ENCODE measurements around the gene DNAH17.

Gene DNAH17

DNA sequence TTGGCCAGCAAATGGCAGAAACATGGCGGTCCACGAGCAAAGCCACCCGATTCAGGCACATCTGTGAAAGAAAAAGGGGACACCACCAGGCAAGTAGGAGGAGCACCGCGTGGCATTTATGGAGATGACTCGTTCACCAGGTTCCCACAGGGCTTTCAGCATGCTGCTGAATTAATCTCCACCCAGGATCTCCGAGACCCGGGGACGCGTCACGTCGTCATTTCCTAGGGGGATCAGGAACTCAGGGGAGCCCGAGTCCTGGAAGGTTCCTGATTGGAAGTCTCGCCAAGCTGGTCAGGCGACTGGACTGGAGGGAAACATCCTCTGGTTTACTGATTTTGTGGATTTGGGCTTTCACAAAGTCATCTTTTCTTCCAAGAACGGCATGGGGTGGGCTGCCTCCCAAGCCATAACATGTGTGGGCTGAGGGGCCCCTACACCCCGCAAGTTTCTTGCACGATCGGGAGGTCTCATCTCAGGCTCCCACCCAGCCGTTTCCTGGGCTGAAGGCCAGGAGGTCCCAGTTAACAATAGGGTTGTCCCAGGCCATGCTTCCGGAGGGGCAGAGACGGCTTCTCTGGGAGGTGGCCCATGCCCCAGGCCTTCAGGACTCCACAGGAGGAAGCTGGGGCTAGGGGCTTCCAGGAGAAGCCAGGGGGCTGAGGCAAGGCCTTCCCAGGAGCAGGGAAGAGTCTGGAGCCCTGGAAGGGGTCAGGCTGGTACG is 645 bp downstream of the DNAH17 start:
- in situ Hi-C loops (cut with MboI; ENCODE audit: low sequenced_read_pairs, unreplicated experiment), result no loop called here
- DNase-seq (ENCODE audit: low spot score), result no peak
- TF ChIP-seq, protein P1, sequence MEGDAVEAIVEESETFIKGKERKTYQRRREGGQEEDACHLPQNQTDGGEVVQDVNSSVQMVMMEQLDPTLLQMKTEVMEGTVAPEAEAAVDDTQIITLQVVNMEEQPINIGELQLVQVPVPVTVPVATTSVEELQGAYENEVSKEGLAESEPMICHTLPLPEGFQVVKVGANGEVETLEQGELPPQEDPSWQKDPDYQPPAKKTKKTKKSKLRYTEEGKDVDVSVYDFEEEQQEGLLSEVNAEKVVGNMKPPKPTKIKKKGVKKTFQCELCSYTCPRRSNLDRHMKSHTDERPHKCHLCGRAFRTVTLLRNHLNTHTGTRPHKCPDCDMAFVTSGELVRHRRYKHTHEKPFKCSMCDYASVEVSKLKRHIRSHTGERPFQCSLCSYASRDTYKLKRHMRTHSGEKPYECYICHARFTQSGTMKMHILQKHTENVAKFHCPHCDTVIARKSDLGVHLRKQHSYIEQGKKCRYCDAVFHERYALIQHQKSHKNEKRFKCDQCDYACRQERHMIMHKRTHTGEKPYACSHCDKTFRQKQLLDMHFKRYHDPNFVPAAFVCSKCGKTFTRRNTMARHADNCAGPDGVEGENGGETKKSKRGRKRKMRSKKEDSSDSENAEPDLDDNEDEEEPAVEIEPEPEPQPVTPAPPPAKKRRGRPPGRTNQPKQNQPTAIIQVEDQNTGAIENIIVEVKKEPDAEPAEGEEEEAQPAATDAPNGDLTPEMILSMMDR (IDR thresholded peaks at IDR 0.05; ENCODE audit: borderline replicate concordance, control extremely low read depth, extremely low read depth, insufficient read depth, missing control alignments), result no peak

DNA sequence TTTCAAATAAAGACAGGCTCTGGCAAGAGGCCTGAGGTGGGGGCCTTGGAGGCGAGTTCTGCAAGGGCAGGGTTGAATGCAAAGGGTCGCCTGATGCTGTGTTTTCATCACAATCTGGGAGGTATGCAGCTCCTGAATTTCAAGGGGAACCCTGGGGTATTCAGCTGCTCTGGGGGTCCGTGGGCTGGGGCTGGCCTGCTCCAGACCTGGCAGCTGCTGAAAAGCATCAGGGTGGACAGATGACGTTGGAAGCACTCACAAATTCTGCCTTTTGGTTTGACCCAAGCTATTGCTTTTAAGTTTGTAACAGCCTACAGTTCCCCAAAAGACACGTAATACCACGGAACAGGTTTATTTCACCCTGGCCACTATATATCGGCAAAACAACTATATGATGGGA is 1.3 kb downstream of the DNAH17 start:
- in situ Hi-C loops (cut with MboI; ENCODE audit: low sequenced_read_pairs, unreplicated experiment), result no loop called here
- TF ChIP-seq, protein P1 (IDR thresholded peaks at IDR 0.05; ENCODE audit: borderline replicate concordance, control extremely low read depth, extremely low read depth, insufficient read depth, missing control alignments), result no peak
- DNase-seq (ENCODE audit: low spot score), result no peak

DNA sequence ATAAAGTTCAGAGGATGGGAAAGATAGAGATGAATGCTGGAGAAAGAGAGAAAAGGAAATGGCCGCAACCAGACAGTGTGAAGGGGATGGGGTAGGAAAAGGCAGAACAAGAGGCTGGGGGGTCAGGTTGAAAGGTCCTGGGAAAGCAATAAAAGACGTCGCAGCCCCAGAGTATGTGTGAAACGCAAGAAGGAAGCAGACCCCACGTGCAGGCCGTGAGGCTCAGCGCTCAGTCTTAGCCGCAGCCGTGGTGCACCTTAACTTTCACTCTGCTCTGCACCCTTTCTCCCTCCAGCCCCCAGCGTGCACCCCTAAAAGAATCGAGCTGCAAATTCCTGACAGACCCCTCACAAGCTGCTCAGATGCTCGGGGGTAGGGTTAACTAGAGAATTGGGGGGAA is 1.9 kb downstream of the DNAH17 start:
- TF ChIP-seq, protein P1 (IDR thresholded peaks at IDR 0.05; ENCODE audit: borderline replicate concordance, control extremely low read depth, extremely low read depth, insufficient read depth, missing control alignments), result no peak
- in situ Hi-C loops (cut with MboI; ENCODE audit: low sequenced_read_pairs, unreplicated experiment), result no loop called here
- no peak for DNase-seq (ENCODE audit: low spot score)

DNA sequence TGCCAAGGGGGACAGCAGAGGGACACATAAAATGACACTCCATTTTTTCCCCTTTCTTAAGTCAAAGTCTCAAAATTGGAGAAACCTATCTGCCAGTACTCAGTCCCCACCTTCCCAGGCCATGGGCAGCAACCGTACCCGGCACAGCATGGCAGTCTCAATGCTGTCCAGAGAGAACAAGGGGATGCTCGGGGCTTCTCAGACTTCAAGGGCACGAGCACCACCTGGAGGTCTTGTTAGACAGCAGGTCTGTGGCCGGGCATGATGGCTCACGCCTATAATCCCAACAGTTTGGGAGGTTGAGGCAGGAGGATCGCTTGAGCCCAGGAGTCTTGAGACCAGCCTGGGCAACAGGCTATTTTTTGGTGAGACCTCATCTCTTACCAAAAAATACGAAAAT is 3.2 kb downstream of the DNAH17 start:
- in situ Hi-C loops (cut with MboI; ENCODE audit: low sequenced_read_pairs, unreplicated experiment), result no loop called here
- no peak for DNase-seq (ENCODE audit: low spot score)
- TF ChIP-seq, protein P1 (IDR thresholded peaks at IDR 0.05; ENCODE audit: borderline replicate concordance, control extremely low read depth, extremely low read depth, insufficient read depth, missing control alignments), result no peak

DNA sequence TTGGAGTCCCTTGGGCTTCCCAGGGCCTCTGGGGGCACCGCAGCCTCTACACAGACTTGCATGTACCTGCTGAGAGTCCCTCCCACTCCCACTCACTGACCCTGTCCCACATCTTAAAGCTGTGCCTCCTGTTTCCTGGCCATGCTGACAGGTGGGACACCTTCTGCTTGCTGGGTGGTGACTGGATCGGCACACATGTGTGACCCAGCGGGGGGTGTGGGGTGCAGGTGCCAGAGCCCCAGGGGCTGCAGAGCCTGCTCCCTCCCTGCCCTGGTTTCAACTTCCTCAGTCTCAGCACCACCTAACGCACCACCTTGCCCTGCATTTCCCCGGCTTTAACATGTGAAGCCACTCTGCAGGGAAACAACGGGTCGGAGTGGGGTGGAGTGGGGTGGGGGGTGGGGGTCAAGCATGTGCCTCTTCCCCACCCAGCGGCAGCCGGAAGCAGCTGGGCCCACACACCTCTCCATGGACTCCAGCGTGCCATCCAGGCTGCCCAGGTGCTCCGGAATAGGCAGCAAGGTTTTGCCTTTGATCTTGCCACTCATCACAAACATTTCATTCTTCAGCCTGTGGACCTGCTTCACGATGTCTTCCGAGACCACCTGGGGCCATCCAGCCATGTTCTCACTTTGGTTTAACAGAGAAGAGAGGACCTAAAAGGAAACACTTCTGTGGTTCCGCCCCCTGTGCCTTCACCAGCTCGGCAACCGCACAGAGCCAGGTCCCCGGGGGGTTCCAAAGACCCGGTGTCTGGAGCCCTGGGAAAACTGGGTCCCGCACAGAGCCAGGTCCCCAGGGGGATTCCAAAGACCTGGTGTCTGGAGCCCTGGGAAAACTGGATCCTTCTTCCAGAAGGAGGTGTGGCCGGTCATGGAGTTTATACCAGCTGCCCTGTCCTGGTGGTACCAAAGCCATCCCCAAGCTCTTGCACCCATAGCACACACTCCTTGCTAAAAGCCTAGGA is 4.7 kb downstream of the DNAH17 start:
- in situ Hi-C loops (cut with MboI; ENCODE audit: low sequenced_read_pairs, unreplicated experiment), result no loop called here
- TF ChIP-seq, protein P1 (IDR thresholded peaks at IDR 0.05; ENCODE audit: borderline replicate concordance, control extremely low read depth, extremely low read depth, insufficient read depth, missing control alignments), result no peak
- DNase-seq (ENCODE audit: low spot score), result no peak

DNA sequence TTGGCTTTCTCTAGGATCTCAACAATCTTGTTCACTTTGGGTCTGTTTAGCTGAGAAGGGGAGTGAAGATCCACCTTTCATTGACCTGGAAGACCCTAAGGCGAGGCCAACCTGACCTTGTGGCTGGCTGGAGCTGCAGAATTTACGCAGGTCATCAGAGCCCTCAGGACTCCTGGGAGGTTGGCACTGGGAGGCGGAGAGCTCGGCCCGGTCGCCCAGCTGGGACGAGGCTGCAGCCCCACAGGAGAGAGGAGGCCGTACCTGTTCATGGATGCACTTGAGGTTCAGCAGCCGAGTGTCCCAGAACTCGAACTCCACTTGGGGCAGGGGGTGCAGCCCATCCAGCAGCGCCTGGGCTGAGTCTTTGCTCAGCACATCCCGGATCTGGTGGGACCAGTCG is 5.9 kb downstream of the DNAH17 start:
- in situ Hi-C loops (cut with MboI; ENCODE audit: low sequenced_read_pairs, unreplicated experiment), result no loop called here
- TF ChIP-seq, protein P1 (IDR thresholded peaks at IDR 0.05; ENCODE audit: borderline replicate concordance, control extremely low read depth, extremely low read depth, insufficient read depth, missing control alignments), result no peak
- no peak for DNase-seq (ENCODE audit: low spot score)

All from GM13976 (cell line).